Uterus (tissue), 4 donors: ENCODE data around the gene SLBP. TPM values are rescaled to one million over a fixed set of nuclear protein-coding genes. Genes with fewer than 3 reads are reported as not detected.

Source experiments
- DNase-seq, 2 donors: peaks; one replicate each; pipeline ENCODE4 v3.0.0-alpha.2; 2019 to 2020
- H3K27ac ChIP-seq, 2 donors: fragments of 200-600 bp; sonication (generic); 1 replicate in 1 of 2; 2 replicates in 1 of 2; pipeline ENCODE4 v1.5.1; 2016 to 2018
- H3K27me3 ChIP-seq, 2 donors: fragments of 200-600 bp; sonication (generic); one replicate each; pipeline ENCODE4 v1.5.1; 2018 to 2019; ENCODE audit warnings: control low read depth in 1 of 2
- H3K36me3 ChIP-seq, 2 donors: fragments of 200-600 bp; sonication (generic); one replicate each; pipeline ENCODE4 v1.5.1; 2019; ENCODE audit warnings: control low read depth in 1 of 2
- H3K4me1 ChIP-seq, 2 donors: fragments of 200-600 bp; sonication (generic); one replicate each; pipeline ENCODE4 v1.5.1; 2018 to 2019; ENCODE audit warnings: control low read depth in 1 of 2
- H3K4me3 ChIP-seq, 2 donors: fragments of 200-600 bp; sonication (generic); 1 replicate in 1 of 2; 2 replicates in 1 of 2; pipeline ENCODE4 v1.5.1; 2018 to 2019; ENCODE audit warnings: mild to moderate bottlenecking in 1 of 2
- H3K9me3 ChIP-seq, 2 donors: fragments of 200-600 bp; sonication (generic); one replicate each; pipeline ENCODE4 v1.5.1; 2019; ENCODE audit warnings: control low read depth in 1 of 2
- CTCF ChIP-seq, 4 experiments: fragments of 200-600 bp in 2 of 4; fragments of 450-650 bp in 2 of 4; sonication (generic) in 2 of 4; IDR thresholded peaks; one replicate each; pipeline ENCODE4 v1.5.1; 2016 to 2019; ENCODE audit warnings: antibody characterized with exemption in 4 of 4, mild to moderate bottlenecking in 2 of 4, moderate library complexity in 1 of 4
- POLR2A ChIP-seq, 2 donors: fragments of 450-650 bp; IDR thresholded peaks; one replicate each; pipeline ENCODE4 v1.6.1; 2016; ENCODE audit warnings: antibody characterized with exemption in 2 of 2, mild to moderate bottlenecking in 1 of 2, moderate library complexity in 1 of 2
- intact Hi-C: fragments of 100-400 bp; cut with DNase I; formaldehyde crosslinking; loops from one replicate; pipeline ENCODE4 v1.15.1; 2023; ENCODE audit warnings: low total_unique reads
- total RNA-seq, 4 donors: library from RNA; depleted of rRNA in 3 of 4; stranded (reverse); fragments of >200 nt in 3 of 4; gene quantifications; one replicate each; pipeline versions ENCODE4 v1.1.0 to v1.2.4, GENCODE V29; 2014 to 2023
- donor health status: DM: yes; HTN: yes; CAD: no.

Gene SLBP
- total RNA-seq, 4 donors from 2014 or later = 25.0 to 56.4 (median 41.4) TPM

- TF ChIP-seq POLR2A (IDR thresholded peaks at IDR 0.05) = no peak
- no peak for TF ChIP-seq CTCF (IDR thresholded peaks at IDR 0.05)
- Histone ChIP-seq H3K9me3 (no peaks in the 10 kb centered on the region), H3K4me1 (peaks cover 0 to 6% of the 10 kb centered on the region in 2 donors), H3K4me3 (no peak overlapping the region), H3K36me3 (no peaks in the 10 kb centered on the region), H3K27ac (no peak overlapping the region), H3K27me3 (no peaks in the 10 kb centered on the region)
- intact Hi-C loops = no loop called here
- DNase-seq = no peak
These were observed 47.2 kb upstream of the SLBP start for GRCh38 chr4:1759170-1759817.

- intact Hi-C loops = no loop called here
- H3K27me3 ChIP-seq = no peaks in the 10 kb centered on the region
- H3K4me3 ChIP-seq = no peak overlapping the region
- no peak overlapping the region for H3K27ac ChIP-seq
- H3K36me3 ChIP-seq = no peaks in the 10 kb centered on the region
- no peak for TF ChIP-seq POLR2A (IDR thresholded peaks at IDR 0.05)
- TF ChIP-seq CTCF (IDR thresholded peaks at IDR 0.05) = no peak
- peaks cover 0 to 2% of the 10 kb centered on the region in 2 donors for H3K4me1 ChIP-seq
- H3K9me3 ChIP-seq = no peaks in the 10 kb centered on the region
- no peak for DNase-seq
These were observed 46.4 kb upstream of the SLBP start for GRCh38 chr4:1758306-1759121.

- Histone ChIP-seq H3K9me3 (no peaks in the 10 kb centered on the region), H3K4me1 (no peaks in the 10 kb centered on the region), H3K27me3 (no peaks in the 10 kb centered on the region), H3K4me3 (no peak overlapping the region), H3K27ac (no peak overlapping the region), H3K36me3 (no peaks in the 10 kb centered on the region)
- TF ChIP-seq POLR2A (IDR thresholded peaks at IDR 0.05) (no peak), CTCF (IDR thresholded peaks at IDR 0.05) (no peak)
- DNase-seq = no peak
- intact Hi-C loops = no loop called here
These were observed 45.7 kb upstream of the SLBP start for GRCh38 chr4:1757836-1758235.

GRCh38 chr4:1756893-1757779 lies 45.0 kb upstream of the SLBP start:
- Histone ChIP-seq H3K9me3 (no peaks in the 10 kb centered on the region), H3K27me3 (no peaks in the 10 kb centered on the region), H3K4me3 (no peak overlapping the region), H3K36me3 (no peaks in the 10 kb centered on the region), H3K4me1 (peaks cover 0 to 5% of the 10 kb centered on the region in 2 donors), H3K27ac (no peak overlapping the region)
- TF ChIP-seq POLR2A (IDR thresholded peaks at IDR 0.05) (no peak), CTCF (IDR thresholded peaks at IDR 0.05) (no peak)
- DNase-seq = no peak
- intact Hi-C loops = no loop called here
